ENCODE data around the gene MXRA8.
"Not testable (repeated sequence)": the region's sequence is repeated elsewhere in the genome, so short reads cannot be mapped to it uniquely, and the experiment has no call there.

The MXRA8 gene

GRCh38 chr1:1322952-1323351 is 35.4 kb downstream of the MXRA8 start:
- Histone ChIP-seq H3K36me3 (peaks cover 67% of the 10 kb centered on the region), H3K4me1 (peaks cover 39% of the 10 kb centered on the region), H3K9ac (peak overlapping the region; percentile 43; the same call in 1 of the 2 replicates), H3K27me3 (no peaks in the 10 kb centered on the region), H3K4me3 (0 out of 2 replicates have a peak overlapping the region, but pooled peaks have one; percentile 33), H3K9me3 (no peaks in the 10 kb centered on the region), H3K27ac (no peak overlapping the region), H3K4me2 (peak overlapping the region; percentile 75), H4K20me1 (peaks cover 85% of the 10 kb centered on the region)
- TF ChIP-seq Cebpa-rat (IDR thresholded peaks at IDR 0.05), result no peak

GRCh38 chr1:1322418-1322817 is 35.9 kb downstream of the MXRA8 start:
- Histone ChIP-seq H3K27ac (no peak overlapping the region), H3K9ac (no peak overlapping the region), H3K27me3 (no peaks in the 10 kb centered on the region), H3K4me1 (peaks cover 39% of the 10 kb centered on the region), H4K20me1 (peaks cover 85% of the 10 kb centered on the region), H3K9me3 (no peaks in the 10 kb centered on the region), H3K36me3 (peaks cover 67% of the 10 kb centered on the region), H3K4me3 (no peak overlapping the region), H3K4me2 (no peak overlapping the region)
- no peak for TF ChIP-seq Cebpa-rat (IDR thresholded peaks at IDR 0.05)

GRCh38 chr1:1321477-1321876 is 36.9 kb downstream of the MXRA8 start:
- peaks cover 66% of the 10 kb centered on the region for H3K36me3 ChIP-seq
- TF ChIP-seq Cebpa-rat (IDR thresholded peaks at IDR 0.05), result no peak
- peaks cover 37% of the 10 kb centered on the region for H3K4me1 ChIP-seq
- H3K4me3 ChIP-seq, result no peak overlapping the region
- H3K27me3 ChIP-seq, result no peaks in the 10 kb centered on the region
- no peak overlapping the region for H3K27ac ChIP-seq
- H4K20me1 ChIP-seq, result peaks cover 85% of the 10 kb centered on the region
- H3K4me2 ChIP-seq, result no peak overlapping the region
- H3K9ac ChIP-seq, result peak overlapping the region; percentile 53; the same call in 1 of the 2 replicates
- H3K9me3 ChIP-seq, result no peaks in the 10 kb centered on the region

GRCh38 chr1:1320666-1321448 is 37.5 kb downstream of the MXRA8 start:
- H3K36me3 ChIP-seq, result peaks cover 67% of the 10 kb centered on the region
- no peak for TF ChIP-seq Cebpa-rat (IDR thresholded peaks at IDR 0.05)
- no peak overlapping the region for H3K4me2 ChIP-seq
- peak overlapping the region; percentile 53; the same call in 1 of the 2 replicates for H3K9ac ChIP-seq
- peaks cover 85% of the 10 kb centered on the region for H4K20me1 ChIP-seq
- H3K4me3 ChIP-seq, result no peak overlapping the region
- H3K9me3 ChIP-seq, result no peaks in the 10 kb centered on the region
- H3K27ac ChIP-seq, result no peak overlapping the region
- H3K27me3 ChIP-seq, result no peaks in the 10 kb centered on the region
- peaks cover 30% of the 10 kb centered on the region for H3K4me1 ChIP-seq

- no peaks in the 10 kb centered on the region for H3K27me3 ChIP-seq
- H3K9me3 ChIP-seq, result no peaks in the 10 kb centered on the region
- peaks cover 78% of the 10 kb centered on the region for H3K36me3 ChIP-seq
- H3K4me3 ChIP-seq, result no peak overlapping the region
- TF ChIP-seq Cebpa-rat (IDR thresholded peaks at IDR 0.05), result no peak
- peaks cover 84% of the 10 kb centered on the region for H4K20me1 ChIP-seq
- peak overlapping the region; percentile 45; the same call in 1 of the 2 replicates for H3K9ac ChIP-seq
- no peak overlapping the region for H3K27ac ChIP-seq
- H3K4me2 ChIP-seq, result no peak overlapping the region
- H3K4me1 ChIP-seq, result peaks cover 22% of the 10 kb centered on the region
Measured at GRCh38 chr1:1319646-1319941, 38.8 kb downstream of the MXRA8 start.

GRCh38 chr1:1318777-1319645 is 39.3 kb downstream of the MXRA8 start:
- TF ChIP-seq Cebpa-rat (IDR thresholded peaks at IDR 0.05), result no peak
- Histone ChIP-seq H3K4me1 (peaks cover 22% of the 10 kb centered on the region), H4K20me1 (peaks cover 90% of the 10 kb centered on the region), H3K36me3 (peaks cover 84% of the 10 kb centered on the region), H3K4me2 (no peak overlapping the region), H3K27ac (no peak overlapping the region), H3K4me3 (no peak overlapping the region), H3K9ac (peak overlapping the region; percentile 45; the same call in 1 of the 2 replicates), H3K9me3 (no peaks in the 10 kb centered on the region), H3K27me3 (no peaks in the 10 kb centered on the region)

GRCh38 chr1:1318131-1318652 is 40.2 kb downstream of the MXRA8 start:
- H3K4me2 ChIP-seq, result no peak overlapping the region
- no peak overlapping the region for H3K27ac ChIP-seq
- H3K9me3 ChIP-seq, result no peaks in the 10 kb centered on the region
- TF ChIP-seq Cebpa-rat (IDR thresholded peaks at IDR 0.05), result no peak
- H3K27me3 ChIP-seq, result no peaks in the 10 kb centered on the region
- no peak overlapping the region for H3K4me3 ChIP-seq
- peaks cover 17% of the 10 kb centered on the region for H3K4me1 ChIP-seq
- H3K36me3 ChIP-seq, result peaks cover 92% of the 10 kb centered on the region
- H3K9ac ChIP-seq, result no peak overlapping the region
- peaks cover 94% of the 10 kb centered on the region for H4K20me1 ChIP-seq

GRCh38 chr1:1317420-1317819 is 40.9 kb downstream of the MXRA8 start:
- Histone ChIP-seq H3K4me1 (peaks cover 12% of the 10 kb centered on the region), H3K4me2 (no peak overlapping the region), H4K20me1 (peaks cover 95% of the 10 kb centered on the region), H3K27me3 (no peaks in the 10 kb centered on the region), H3K27ac (no peak overlapping the region), H3K4me3 (no peak overlapping the region), H3K36me3 (peaks cover 94% of the 10 kb centered on the region), H3K9me3 (no peaks in the 10 kb centered on the region), H3K9ac (no peak overlapping the region)
- no peak for TF ChIP-seq Cebpa-rat (IDR thresholded peaks at IDR 0.05)

GRCh38 chr1:1316199-1316598 is 42.2 kb downstream of the MXRA8 start:
- not testable (repeated sequence) for H3K27me3 ChIP-seq, H3K9me3 ChIP-seq, H3K9ac ChIP-seq, H3K4me3 ChIP-seq, H3K4me2 ChIP-seq, H3K27ac ChIP-seq
- peaks cover 96% of the 10 kb centered on the region for H3K36me3 ChIP-seq
- peaks cover 12% of the 10 kb centered on the region for H3K4me1 ChIP-seq
- peaks cover 94% of the 10 kb centered on the region for H4K20me1 ChIP-seq

Data from BLaER1 (cell line).